Amniotic stem cell (primary cell): ENCODE data around the gene ZSCAN16.

ENCODE experiments used
- DNase-seq: peaks from one replicate; lab custom pipeline; 2025; lab: John Stamatoyannopoulos, UW

ZSCAN16 gene

GRCh38 chr6:28172006-28172405 is 47.6 kb downstream of the ZSCAN16 start:
- DNase-seq, result no peak

- DNase-seq, result no peak
Observed at GRCh38 chr6:28176373-28176772, 52.0 kb downstream of the ZSCAN16 start.
